WTC11 (cell line): ENCODE results near the gene PITPNM1. TPM values are rescaled to one million over a fixed set of nuclear protein-coding genes. Genes with fewer than 3 reads are reported as not detected.

Source experiments
- ATAC-seq: fragments of 200-7000 bp; cut with Tn5 transposase; 2 replicates; pipeline ENCODE4 v1.10.0; 2021; ENCODE audit warnings: mild to moderate bottlenecking, moderate library complexity
- CTCF ChIA-PET: fragments of 300-600 bp; sonication (Branson Sonifier 250); formaldehyde crosslinking; loops from one replicate; lab custom pipeline; 2021; ENCODE audit warnings: antibody characterized with exemption; lab: Charles Lee
- POLR2A ChIA-PET: fragments of 350-600 bp; sonication (Branson Sonifier 250); formaldehyde crosslinking; loops from one replicate; lab custom pipeline; 2021; ENCODE audit warnings: antibody characterized with exemption; lab: Charles Lee
- DNase-seq: peaks from one replicate; pipeline ENCODE4 v3.0.0; 2021; ENCODE audit warnings: low spot score
- H3K27ac Mint-ChIP-seq: 2 replicates; pipeline ENCODE4 v1.8.0; 2021; ENCODE audit warnings: mixed read lengths
- H3K27me3 Mint-ChIP-seq: 2 replicates; pipeline ENCODE4 v1.8.0; 2021; ENCODE audit warnings: low read depth, mild to moderate bottlenecking, moderate library complexity, mixed read lengths
- H3K36me3 Mint-ChIP-seq: 2 replicates; pipeline ENCODE4 v1.8.0; 2021; ENCODE audit warnings: mixed read lengths
- H3K4me1 Mint-ChIP-seq: 2 replicates; pipeline ENCODE4 v1.8.0; 2022; ENCODE audit warnings: mixed read lengths
- H3K4me3 Mint-ChIP-seq: 2 replicates; pipeline ENCODE4 v1.8.0; 2021; ENCODE audit warnings: mild to moderate bottlenecking, moderate library complexity, mixed read lengths
- H3K9me3 Mint-ChIP-seq: 2 replicates; pipeline ENCODE4 v1.8.0; 2021; ENCODE audit warnings: mixed read lengths
- CREB1 ChIP-seq: sonication (generic); formaldehyde crosslinking; IDR thresholded peaks from 2 replicates; pipeline ENCODE4 v1.8.0; 2023; ENCODE audit warnings: mild to moderate bottlenecking, missing genetic modification reagents
- E2F1 ChIP-seq: sonication (generic); formaldehyde crosslinking; IDR thresholded peaks from 2 replicates; pipeline ENCODE4 v1.8.0; 2022; ENCODE audit warnings: mild to moderate bottlenecking, missing genetic modification reagents
- ELF4 ChIP-seq: sonication (generic); formaldehyde crosslinking; IDR thresholded peaks from 2 replicates; pipeline ENCODE4 v1.8.1; 2022; ENCODE audit warnings: low read depth, mild to moderate bottlenecking, moderate library complexity, missing genetic modification reagents
- ETV6 ChIP-seq: sonication (generic); formaldehyde crosslinking; IDR thresholded peaks from 2 replicates; pipeline ENCODE4 v1.8.1; 2022; ENCODE audit warnings: mild to moderate bottlenecking, missing genetic modification reagents
- FOXK1 ChIP-seq: sonication (generic); formaldehyde crosslinking; IDR thresholded peaks from 2 replicates; pipeline ENCODE4 v1.8.0; 2022; ENCODE audit warnings: mild to moderate bottlenecking, moderate library complexity, missing genetic modification reagents
- FOXP1 ChIP-seq: sonication (generic); formaldehyde crosslinking; IDR thresholded peaks from 2 replicates; pipeline ENCODE4 v1.8.0; 2022; ENCODE audit warnings: missing genetic modification reagents, mild to moderate bottlenecking, moderate library complexity, borderline replicate concordance
- KAT7 ChIP-seq: sonication (generic); formaldehyde crosslinking; IDR thresholded peaks from 2 replicates; pipeline ENCODE4 v1.8.1; 2023; ENCODE audit warnings: missing genetic modification reagents, mild to moderate bottlenecking, borderline replicate concordance
- MLX ChIP-seq: sonication (generic); formaldehyde crosslinking; IDR thresholded peaks from 2 replicates; pipeline ENCODE4 v1.8.1; 2023; ENCODE audit warnings: mild to moderate bottlenecking, missing genetic modification reagents, moderate library complexity
- NFYB ChIP-seq: sonication (generic); formaldehyde crosslinking; conservative IDR thresholded peaks from 2 replicates; pipeline ENCODE4 v1.8.0; 2022; ENCODE audit warnings: low read depth, missing genetic modification reagents
- PREB ChIP-seq: sonication (generic); formaldehyde crosslinking; IDR thresholded peaks from 2 replicates; pipeline ENCODE4 v1.8.1; 2022; ENCODE audit warnings: mild to moderate bottlenecking, missing genetic modification reagents, moderate library complexity, borderline replicate concordance
- SP1 ChIP-seq: sonication (generic); formaldehyde crosslinking; conservative IDR thresholded peaks from 2 replicates; pipeline ENCODE4 v1.8.1; 2022; ENCODE audit warnings: missing genetic modification reagents
- TCF7 ChIP-seq: sonication (generic); formaldehyde crosslinking; IDR thresholded peaks from 2 replicates; pipeline ENCODE4 v1.8.0; 2022; ENCODE audit warnings: mild to moderate bottlenecking, low read depth, missing genetic modification reagents, moderate library complexity
- TEAD1 ChIP-seq: sonication (generic); formaldehyde crosslinking; IDR thresholded peaks from 2 replicates; pipeline ENCODE4 v1.8.0; 2022; ENCODE audit warnings: mild to moderate bottlenecking, missing genetic modification reagents
- TEAD4 ChIP-seq: sonication (generic); formaldehyde crosslinking; IDR thresholded peaks from 2 replicates; pipeline ENCODE4 v1.8.0; 2022; ENCODE audit warnings: mild to moderate bottlenecking, missing genetic modification reagents
- USF2 ChIP-seq: sonication (generic); formaldehyde crosslinking; IDR thresholded peaks from 2 replicates; pipeline ENCODE4 v1.8.1; 2023; ENCODE audit warnings: mild to moderate bottlenecking, missing genetic modification reagents, moderate library complexity
- ZBTB43 ChIP-seq: sonication (generic); formaldehyde crosslinking; IDR thresholded peaks from 2 replicates; pipeline ENCODE4 v1.8.1; 2023; ENCODE audit warnings: mild to moderate bottlenecking, missing genetic modification reagents
- ZMAT4 ChIP-seq: fragments of 250-450 bp; sonication (Bioruptor Pico); IDR thresholded peaks from 2 replicates; pipeline ENCODE4 v1.9.0; 2021; ENCODE audit warnings: mild to moderate bottlenecking
- ZNF232 ChIP-seq: sonication (generic); formaldehyde crosslinking; IDR thresholded peaks from 2 replicates; pipeline ENCODE4 v1.8.0; 2022; ENCODE audit warnings: mild to moderate bottlenecking, missing genetic modification reagents
- ZNF396 ChIP-seq: fragments of 250-450 bp; sonication (Bioruptor Pico); IDR thresholded peaks from 2 replicates; pipeline ENCODE4 v1.8.0; 2021; ENCODE audit warnings: mild to moderate bottlenecking, moderate library complexity, borderline replicate concordance
- ZNF416 ChIP-seq: fragments of 250-450 bp; sonication (Bioruptor Pico); IDR thresholded peaks from 2 replicates; pipeline ENCODE4 v1.9.0; 2021; ENCODE audit warnings: mild to moderate bottlenecking, inconsistent platforms
- total RNA-seq: library from RNA; stranded (reverse); gene quantifications from 3 replicates; pipeline ENCODE4 v1.2.3, GENCODE V29; 2021

The PITPNM1 gene
- total RNA-seq, 1 experiment from 2014 or later: 55.4 TPM

GRCh38 chr11:67453816-67454732 lies 51.1 kb downstream of the PITPNM1 start:
- DNase-seq: no peak
- no peak overlapping the region for H3K4me3 Mint-ChIP-seq
- peaks cover under 1% of the 10 kb centered on the region for H3K27me3 Mint-ChIP-seq
- no peaks in the 10 kb centered on the region for H3K9me3 Mint-ChIP-seq
- CTCF ChIA-PET: interaction anchor here (0.5 kb wide), 1 partner anchor 1068 kb away, joined by 3 read pairs; no protein-coding TSS in a partner anchor
- no peaks in the 10 kb centered on the region for H3K36me3 Mint-ChIP-seq
- POLR2A ChIA-PET: no interaction called here
- H3K27ac Mint-ChIP-seq: no peak overlapping the region
- ATAC-seq: no peak
- no peaks in the 10 kb centered on the region for H3K4me1 Mint-ChIP-seq
- TF ChIP-seq FOXP1 (CRISPR knock-in tag): no peak
- no peak for TF ChIP-seq FOXK1 (CRISPR knock-in tag)
- TF ChIP-seq ZNF416: no peak
- no peak for TF ChIP-seq TEAD4 (CRISPR knock-in tag)
- no peak for TF ChIP-seq TEAD1 (CRISPR knock-in tag)
- no peak for TF ChIP-seq ZNF396 (CRISPR knock-in tag)
- TF ChIP-seq USF2 (CRISPR knock-in tag): no peak
- no peak for TF ChIP-seq PREB (CRISPR knock-in tag)
- TF ChIP-seq ZBTB43 (CRISPR knock-in tag): no peak
- TF ChIP-seq ZMAT4 (CRISPR knock-in tag): no peak
- no peak for TF ChIP-seq MLX (CRISPR knock-in tag)
- TF ChIP-seq ZNF232: no peak
- no peak for TF ChIP-seq CREB1 (CRISPR knock-in tag)
- no peak for TF ChIP-seq TCF7 (CRISPR knock-in tag)
- no peak for TF ChIP-seq SP1 (CRISPR knock-in tag)
- no peak for TF ChIP-seq ETV6 (CRISPR knock-in tag)
- no peak for TF ChIP-seq ELF4 (CRISPR knock-in tag)
- no peak for TF ChIP-seq E2F1 (CRISPR knock-in tag)
- TF ChIP-seq NFYB (CRISPR knock-in tag): no peak
- TF ChIP-seq KAT7 (CRISPR knock-in tag): no peak
